Measurements from ENCODE around the gene GORASP1. TPM values are rescaled to one million over a fixed set of nuclear protein-coding genes. Genes with fewer than 3 reads are reported as not detected.

Gene GORASP1
- total and polyA plus RNA-seq, 2 donors (not counting 1 experiment from before 2014, with no cell fraction given) = 32.1 to 37.5 TPM

DNA sequence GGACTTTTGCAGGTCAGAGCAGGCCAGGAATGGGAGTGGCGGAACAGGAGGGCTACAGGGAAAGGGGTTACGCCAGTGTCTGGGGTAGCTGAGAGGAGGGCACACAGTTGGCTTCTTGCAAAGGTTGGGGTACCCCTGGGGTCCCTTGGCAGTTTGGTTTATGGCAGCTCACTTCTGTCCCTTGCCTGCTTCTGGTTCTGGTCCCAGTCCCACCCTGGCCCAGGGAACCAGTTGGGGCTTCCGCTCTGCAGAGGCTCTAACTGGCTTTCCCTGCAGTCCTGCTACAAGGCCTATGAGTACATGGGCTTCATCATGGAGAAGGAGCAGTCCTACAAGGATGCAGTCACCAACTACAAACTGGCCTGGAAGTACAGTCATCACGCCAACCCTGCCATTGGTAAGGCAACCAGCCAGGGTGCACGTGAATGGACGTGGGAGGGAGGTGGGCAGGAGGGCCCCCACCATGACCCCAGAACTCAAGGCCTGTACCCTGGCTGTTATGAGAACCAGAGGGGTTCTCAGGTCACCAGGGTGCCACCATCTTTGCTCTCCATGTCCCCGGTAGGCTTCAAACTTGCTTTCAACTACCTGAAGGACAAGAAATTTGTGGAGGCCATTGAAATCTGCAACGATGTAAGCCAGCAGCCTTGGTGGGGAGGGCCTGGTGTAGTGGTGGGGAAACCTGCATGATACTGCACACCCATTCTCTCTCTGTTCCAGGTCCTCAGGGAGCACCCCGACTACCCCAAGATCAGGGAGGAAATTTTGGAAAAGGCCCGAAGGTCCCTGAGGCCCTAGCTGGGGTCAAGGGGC lies 30.8 kb upstream of the GORASP1 start:
- H2AFZ ChIP-seq (ENCODE audit: low read length) = no peak overlapping the region
- no peaks in the 10 kb centered on the region for H3K27me3 ChIP-seq (ENCODE audit: control insufficient read depth, insufficient read depth, low read length)
- peaks cover 7% of the 10 kb centered on the region for H3K36me3 ChIP-seq (ENCODE audit: control insufficient read depth, insufficient read depth, low read length)
- no peak for TF ChIP-seq EZH2 (IDR thresholded peaks at IDR 0.05; ENCODE audit: low read length, missing control alignments)
- TF ChIP-seq, protein P1, sequence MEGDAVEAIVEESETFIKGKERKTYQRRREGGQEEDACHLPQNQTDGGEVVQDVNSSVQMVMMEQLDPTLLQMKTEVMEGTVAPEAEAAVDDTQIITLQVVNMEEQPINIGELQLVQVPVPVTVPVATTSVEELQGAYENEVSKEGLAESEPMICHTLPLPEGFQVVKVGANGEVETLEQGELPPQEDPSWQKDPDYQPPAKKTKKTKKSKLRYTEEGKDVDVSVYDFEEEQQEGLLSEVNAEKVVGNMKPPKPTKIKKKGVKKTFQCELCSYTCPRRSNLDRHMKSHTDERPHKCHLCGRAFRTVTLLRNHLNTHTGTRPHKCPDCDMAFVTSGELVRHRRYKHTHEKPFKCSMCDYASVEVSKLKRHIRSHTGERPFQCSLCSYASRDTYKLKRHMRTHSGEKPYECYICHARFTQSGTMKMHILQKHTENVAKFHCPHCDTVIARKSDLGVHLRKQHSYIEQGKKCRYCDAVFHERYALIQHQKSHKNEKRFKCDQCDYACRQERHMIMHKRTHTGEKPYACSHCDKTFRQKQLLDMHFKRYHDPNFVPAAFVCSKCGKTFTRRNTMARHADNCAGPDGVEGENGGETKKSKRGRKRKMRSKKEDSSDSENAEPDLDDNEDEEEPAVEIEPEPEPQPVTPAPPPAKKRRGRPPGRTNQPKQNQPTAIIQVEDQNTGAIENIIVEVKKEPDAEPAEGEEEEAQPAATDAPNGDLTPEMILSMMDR (conservative IDR thresholded peaks at IDR 0.05 in 1 of 2, IDR thresholded peaks at IDR 0.05 in 1 of 2; ENCODE audit: low read depth in 1 of 2, low read length in 2 of 2) = no peak
- H3K27ac ChIP-seq (ENCODE audit: insufficient read depth, low read length) = no peak overlapping the region
- H3K4me2 ChIP-seq (ENCODE audit: extremely low read depth, insufficient read depth, low read length) = no peak overlapping the region
- no peaks in the 10 kb centered on the region for H3K9me3 ChIP-seq (ENCODE audit: control insufficient read depth, insufficient read depth, low read depth, low read length)
- no peak overlapping the region for H3K4me3 ChIP-seq (replicated peaks in 1 of 4; ENCODE audit: control extremely low read depth in 1 of 4, insufficient read depth in 1 of 4, low read depth in 3 of 4, low read length in 4 of 4)
- H3K79me2 ChIP-seq (ENCODE audit: control insufficient read depth, insufficient read depth, low read length) = peaks cover 4% of the 10 kb centered on the region
- H3K9ac ChIP-seq (ENCODE audit: insufficient read depth, low read length) = no peak overlapping the region
- no peak for DNase-seq (ENCODE audit: low read depth in 2 of 2)
- no peaks in the 10 kb centered on the region for H4K20me1 ChIP-seq (ENCODE audit: control insufficient read depth, extremely low read depth, insufficient read depth, low read length)
- H3K4me1 ChIP-seq (ENCODE audit: control insufficient read depth, extremely low read depth, insufficient read depth, low read length) = no peaks in the 10 kb centered on the region

- no peak for TF ChIP-seq EZH2 (IDR thresholded peaks at IDR 0.05; ENCODE audit: low read length, missing control alignments)
- TF ChIP-seq, protein P1 (conservative IDR thresholded peaks at IDR 0.05 in 1 of 2, IDR thresholded peaks at IDR 0.05 in 1 of 2; ENCODE audit: low read depth in 1 of 2, low read length in 2 of 2) = no peak
- peaks cover under 1% of the 10 kb centered on the region for H3K36me3 ChIP-seq (ENCODE audit: control insufficient read depth, insufficient read depth, low read length)
- H3K9me3 ChIP-seq (ENCODE audit: control insufficient read depth, insufficient read depth, low read depth, low read length) = no peaks in the 10 kb centered on the region
- no peaks in the 10 kb centered on the region for H4K20me1 ChIP-seq (ENCODE audit: control insufficient read depth, extremely low read depth, insufficient read depth, low read length)
- no peak overlapping the region for H3K4me3 ChIP-seq (replicated peaks in 1 of 4; ENCODE audit: control extremely low read depth in 1 of 4, insufficient read depth in 1 of 4, low read depth in 3 of 4, low read length in 4 of 4)
- no peak overlapping the region for H3K27ac ChIP-seq (ENCODE audit: insufficient read depth, low read length)
- H3K4me1 ChIP-seq (ENCODE audit: control insufficient read depth, extremely low read depth, insufficient read depth, low read length) = no peaks in the 10 kb centered on the region
- H2AFZ ChIP-seq (ENCODE audit: low read length) = no peak overlapping the region
- no peak for DNase-seq (ENCODE audit: low read depth in 2 of 2)
- H3K79me2 ChIP-seq (ENCODE audit: control insufficient read depth, insufficient read depth, low read length) = peaks cover 4% of the 10 kb centered on the region
- no peaks in the 10 kb centered on the region for H3K27me3 ChIP-seq (ENCODE audit: control insufficient read depth, insufficient read depth, low read length)
- no peak overlapping the region for H3K9ac ChIP-seq (ENCODE audit: insufficient read depth, low read length)
- H3K4me2 ChIP-seq (ENCODE audit: extremely low read depth, insufficient read depth, low read length) = no peak overlapping the region
Observed at GRCh38 chr3:39137435-39137936, 30.1 kb upstream of the GORASP1 start.

GRCh38 chr3:39136533-39137434 lies 29.4 kb upstream of the GORASP1 start:
- no peaks in the 10 kb centered on the region for H3K4me1 ChIP-seq (ENCODE audit: control insufficient read depth, extremely low read depth, insufficient read depth, low read length)
- no peaks in the 10 kb centered on the region for H3K79me2 ChIP-seq (ENCODE audit: control insufficient read depth, insufficient read depth, low read length)
- DNase-seq (ENCODE audit: low read depth in 2 of 2) = no peak
- no peak overlapping the region for H3K9ac ChIP-seq (ENCODE audit: insufficient read depth, low read length)
- TF ChIP-seq EZH2 (IDR thresholded peaks at IDR 0.05; ENCODE audit: low read length, missing control alignments) = no peak
- TF ChIP-seq, protein P1 (conservative IDR thresholded peaks at IDR 0.05 in 1 of 2, IDR thresholded peaks at IDR 0.05 in 1 of 2; ENCODE audit: low read depth in 1 of 2, low read length in 2 of 2) = no peak
- H3K27ac ChIP-seq (ENCODE audit: insufficient read depth, low read length) = no peak overlapping the region
- H3K36me3 ChIP-seq (ENCODE audit: control insufficient read depth, insufficient read depth, low read length) = no peaks in the 10 kb centered on the region
- no peaks in the 10 kb centered on the region for H3K9me3 ChIP-seq (ENCODE audit: control insufficient read depth, insufficient read depth, low read depth, low read length)
- H3K4me2 ChIP-seq (ENCODE audit: extremely low read depth, insufficient read depth, low read length) = no peak overlapping the region
- H3K27me3 ChIP-seq (ENCODE audit: control insufficient read depth, insufficient read depth, low read length) = no peaks in the 10 kb centered on the region
- no peak overlapping the region for H2AFZ ChIP-seq (ENCODE audit: low read length)
- no peaks in the 10 kb centered on the region for H4K20me1 ChIP-seq (ENCODE audit: control insufficient read depth, extremely low read depth, insufficient read depth, low read length)
- no peak overlapping the region for H3K4me3 ChIP-seq (replicated peaks in 1 of 4; ENCODE audit: control extremely low read depth in 1 of 4, insufficient read depth in 1 of 4, low read depth in 3 of 4, low read length in 4 of 4)

Data from fibroblast of lung (primary cell).